PC-3 (cell line): Measurements from ENCODE around the gene CHRNB2.

Experiments used
- CTCF ChIP-seq: fragments of 300-600 bp; sonication (generic); conservative IDR thresholded peaks from 2 replicates; pipeline ENCODE4 v1.5.1; 2017; ENCODE audit warnings: antibody characterized with exemption, low read depth, mild to moderate bottlenecking, low read length
- EZH2 ChIP-seq: fragments of 300-600 bp; sonication (generic); IDR thresholded peaks from one replicate; pipeline ENCODE4 v1.6.1; 2017; ENCODE audit warnings: antibody characterized with exemption, mild to moderate bottlenecking, low read length; ENCODE audit not compliant: unreplicated experiment

GRCh38 chr1:154574716-154575115 lies 7.1 kb downstream of the CHRNB2 start:
- TF ChIP-seq CTCF (no peak), EZH2 (no peak)
